ENCODE measurements around the gene ENHO. TPM values are rescaled to one million over a fixed set of nuclear protein-coding genes. Genes with fewer than 3 reads are reported as not detected.

The ENHO gene
- total RNA-seq = under 1 TPM; 0.19 to 0.27 TPM

DNA sequence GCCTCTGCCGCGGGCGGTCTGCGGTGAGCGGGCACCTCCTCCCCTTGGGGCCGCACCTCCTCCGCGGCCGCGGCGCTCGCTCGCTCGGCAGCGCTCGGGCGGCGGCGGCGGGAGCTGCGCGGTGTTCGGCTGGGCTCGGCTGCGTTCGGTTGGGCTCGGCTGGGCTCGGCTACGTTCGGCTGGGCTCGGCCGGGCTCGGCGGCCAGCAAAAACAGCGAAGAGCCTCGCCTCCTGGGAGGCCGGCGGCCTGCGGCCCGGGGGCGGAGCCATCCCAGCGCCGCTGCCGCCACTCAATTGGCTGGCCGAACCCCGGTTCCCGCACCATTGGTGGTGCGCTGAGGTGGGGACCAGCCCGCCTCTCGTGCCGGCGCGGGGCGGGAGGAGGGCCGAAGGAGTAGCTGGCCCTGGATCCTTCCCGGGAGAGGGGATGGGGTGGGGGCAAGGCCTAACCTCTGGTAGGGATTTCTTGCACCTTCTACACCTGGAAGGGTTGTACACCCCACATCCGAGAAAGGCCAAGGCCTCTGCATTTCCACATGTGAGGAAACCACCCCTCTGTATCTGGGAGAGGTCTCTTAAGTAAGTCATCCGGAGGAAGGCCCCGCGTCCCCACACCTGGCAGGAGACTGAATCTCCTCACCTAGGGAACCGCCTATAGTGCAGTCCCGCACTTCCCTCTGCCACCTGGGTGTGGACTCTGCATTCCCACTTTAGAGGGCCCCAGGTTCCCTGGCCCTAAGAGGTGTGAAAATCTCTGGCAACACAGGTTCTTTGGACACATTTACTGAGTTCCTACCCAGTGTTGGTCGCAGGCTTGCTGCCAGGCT, at the start of gene ENHO:
Gene ENHO, minus strand, starts transcription at position 20 of the 827 bp plus-strand sequence. CDS start 1,295 bp downstream, outside the sequence.
- intact Hi-C loops (cut with micrococcal nuclease) = loop anchor here (1.0 to 5.0 kb wide), 4 partner anchors 22 to 194 kb away; partner anchors contain the start of genes DNAI1, FAM219A, KIF24 and NUDT2
- no peaks in the 10 kb centered on the region for H3K9me3 Mint-ChIP-seq
- no peak within 1 kb of the TSS for H3K27ac Mint-ChIP-seq
- CTCF ChIA-PET = interaction anchor here (0.6 to 0.9 kb wide), 4 partner anchors 13 to 466 kb away, joined by 3 to 5 read pairs (median 4); partner anchors contain the start of gene DNAJB5
- H3K4me3 Mint-ChIP-seq = peak within 1 kb of the TSS; percentile 57
- peaks cover 11% of the 10 kb centered on the region for H3K27me3 Mint-ChIP-seq (ENCODE audit: low read depth)
- H3K36me3 Mint-ChIP-seq (ENCODE audit: low read depth) = no peaks in the 10 kb centered on the region
- H3K4me1 Mint-ChIP-seq (ENCODE audit: low read depth) = peaks cover 22% of the 10 kb centered on the region
- DNase-seq = peak; percentile 88

GRCh38 chr9:34572092-34572491, 49.3 kb upstream of the ENHO start:
- CTCF ChIA-PET = no interaction called here
- Mint-ChIP-seq H3K36me3 (ENCODE audit: low read depth) (no peaks in the 10 kb centered on the region), H3K9me3 (no peaks in the 10 kb centered on the region), H3K27ac (no peak overlapping the region), H3K27me3 (ENCODE audit: low read depth) (peaks cover 19% of the 10 kb centered on the region), H3K4me3 (no peak overlapping the region), H3K4me1 (ENCODE audit: low read depth) (peaks cover 2% of the 10 kb centered on the region)
- intact Hi-C loops (cut with micrococcal nuclease) = no loop called here
- DNase-seq = no peak

DNA sequence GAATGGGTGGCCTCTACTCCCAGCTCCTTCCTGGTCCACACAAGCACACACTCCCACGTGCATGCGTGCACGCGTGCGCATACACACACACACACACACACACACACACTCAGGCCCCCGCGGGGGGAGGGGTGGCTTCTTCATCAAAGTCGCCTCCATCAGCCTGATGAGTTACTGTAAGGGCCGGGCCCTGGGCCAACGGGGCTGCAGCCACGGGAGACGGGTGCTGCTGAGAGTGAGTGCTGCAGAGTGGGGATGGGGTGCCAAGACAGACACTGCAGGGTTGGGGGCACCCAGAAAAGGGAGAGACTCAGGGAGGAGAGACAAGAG, 48.7 kb upstream of the ENHO start:
- H3K27me3 Mint-ChIP-seq (ENCODE audit: low read depth) = peaks cover 13% of the 10 kb centered on the region
- H3K4me3 Mint-ChIP-seq = no peak overlapping the region
- intact Hi-C loops (cut with micrococcal nuclease) = no loop called here
- no peak overlapping the region for H3K27ac Mint-ChIP-seq
- H3K4me1 Mint-ChIP-seq (ENCODE audit: low read depth) = no peaks in the 10 kb centered on the region
- no peak for DNase-seq
- no peaks in the 10 kb centered on the region for H3K36me3 Mint-ChIP-seq (ENCODE audit: low read depth)
- no peaks in the 10 kb centered on the region for H3K9me3 Mint-ChIP-seq
- CTCF ChIA-PET = no interaction called here

- DNase-seq = no peak
- intact Hi-C loops (cut with micrococcal nuclease) = no loop called here
- Mint-ChIP-seq H3K9me3 (no peaks in the 10 kb centered on the region), H3K36me3 (ENCODE audit: low read depth) (no peaks in the 10 kb centered on the region), H3K4me3 (no peak overlapping the region), H3K27me3 (ENCODE audit: low read depth) (peaks cover 8% of the 10 kb centered on the region), H3K27ac (no peak overlapping the region), H3K4me1 (ENCODE audit: low read depth) (no peaks in the 10 kb centered on the region)
- CTCF ChIA-PET = interaction anchor here (1.1 kb wide), 1 partner anchor 32 kb away, joined by 4 read pairs; no protein-coding TSS in a partner anchor
Measured at GRCh38 chr9:34570809-34571480, 48.2 kb upstream of the ENHO start.

DNA sequence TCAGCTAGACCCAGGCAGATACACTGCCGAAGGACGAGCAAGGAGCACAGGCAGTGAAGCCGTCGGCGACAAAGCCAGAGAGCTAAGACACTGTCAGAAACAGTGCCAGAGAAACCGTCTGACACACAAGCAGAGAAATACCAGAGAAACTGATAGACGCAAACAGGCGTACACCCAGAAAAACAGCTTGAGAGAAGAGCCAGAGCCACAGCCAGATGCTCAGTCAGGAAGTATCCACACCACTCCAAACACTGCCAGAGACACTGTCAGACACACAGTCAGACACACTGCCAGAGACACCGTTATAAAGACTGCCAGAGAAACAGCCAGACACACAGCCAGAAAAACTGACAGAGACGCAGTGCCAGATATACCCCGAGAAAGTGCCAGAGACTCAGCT, 47.6 kb upstream of the ENHO start:
- intact Hi-C loops (cut with micrococcal nuclease) = no loop called here
- Mint-ChIP-seq H3K4me1 (ENCODE audit: low read depth) (no peaks in the 10 kb centered on the region), H3K4me3 (no peak overlapping the region), H3K27ac (no peak overlapping the region), H3K9me3 (no peaks in the 10 kb centered on the region), H3K27me3 (ENCODE audit: low read depth) (peaks cover 5% of the 10 kb centered on the region), H3K36me3 (ENCODE audit: low read depth) (no peaks in the 10 kb centered on the region)
- CTCF ChIA-PET = interaction anchor here (1.1 to 1.3 kb wide), 2 partner anchors 9 to 33 kb away, joined by 4 to 5 read pairs; no protein-coding TSS in a partner anchor
- no peak for DNase-seq

DNA sequence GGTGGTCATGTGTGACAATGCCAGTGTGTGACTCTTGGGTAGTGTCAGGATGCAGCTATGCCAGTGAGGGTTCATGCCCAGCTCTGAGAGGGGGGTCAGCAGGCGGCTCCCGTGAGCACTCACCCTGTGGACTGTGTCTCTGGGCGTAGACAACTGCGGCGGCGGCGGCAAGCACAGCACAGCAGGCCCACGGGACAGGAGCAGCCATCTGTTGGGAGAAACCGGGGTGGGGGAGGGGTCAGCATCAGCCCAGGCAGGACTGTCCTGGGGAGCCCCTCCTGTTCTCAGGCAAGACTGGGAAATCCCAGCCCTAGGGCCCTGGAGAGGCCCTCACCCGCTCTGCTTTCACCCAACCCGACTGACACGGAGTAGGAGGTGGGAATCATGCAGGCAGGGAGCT, 46.0 kb upstream of the ENHO start:
- no peak overlapping the region for H3K27ac Mint-ChIP-seq
- H3K4me1 Mint-ChIP-seq (ENCODE audit: low read depth) = no peaks in the 10 kb centered on the region
- no peak for DNase-seq
- no peaks in the 10 kb centered on the region for H3K36me3 Mint-ChIP-seq (ENCODE audit: low read depth)
- H3K27me3 Mint-ChIP-seq (ENCODE audit: low read depth) = no peaks in the 10 kb centered on the region
- no peaks in the 10 kb centered on the region for H3K9me3 Mint-ChIP-seq
- no peak overlapping the region for H3K4me3 Mint-ChIP-seq
- CTCF ChIA-PET = interaction anchor here (0.6 to 1.0 kb wide), 2 partner anchors 34 to 35 kb away, joined by 3 to 4 read pairs; no protein-coding TSS in a partner anchor
- intact Hi-C loops (cut with micrococcal nuclease) = no loop called here

- H3K27me3 Mint-ChIP-seq (ENCODE audit: low read depth) = peaks cover 3% of the 10 kb centered on the region
- CTCF ChIA-PET = interaction anchor here (1.0 kb wide), 1 partner anchor 35 kb away, joined by 3 read pairs; no protein-coding TSS in a partner anchor
Measured at GRCh38 chr9:34568133-34568532, 45.3 kb upstream of the ENHO start.

DNA sequence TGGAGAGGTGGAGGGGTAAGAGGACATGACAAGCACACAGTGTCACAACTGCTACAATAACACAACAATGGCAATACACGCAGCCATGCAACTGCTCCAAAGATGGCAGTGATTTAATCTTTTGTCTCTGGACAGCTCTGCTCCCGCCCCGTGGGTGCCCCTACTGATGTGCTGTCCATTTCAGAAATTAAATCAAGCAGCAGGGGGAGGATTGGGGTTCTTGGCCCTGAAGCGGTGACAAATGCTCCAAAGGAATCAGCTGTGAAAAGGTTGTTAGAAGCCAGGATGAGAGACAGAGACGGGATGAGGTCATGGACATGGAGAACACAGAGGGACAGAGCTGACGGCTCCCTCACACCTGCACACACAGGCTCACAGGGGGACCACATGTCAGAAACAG, 44.2 kb upstream of the ENHO start:
- H3K9me3 Mint-ChIP-seq = no peaks in the 10 kb centered on the region
- H3K4me3 Mint-ChIP-seq = no peak overlapping the region
- DNase-seq = no peak
- no peaks in the 10 kb centered on the region for H3K4me1 Mint-ChIP-seq (ENCODE audit: low read depth)
- intact Hi-C loops (cut with micrococcal nuclease) = no loop called here
- H3K27ac Mint-ChIP-seq = no peak overlapping the region
- H3K27me3 Mint-ChIP-seq (ENCODE audit: low read depth) = peaks cover 3% of the 10 kb centered on the region
- CTCF ChIA-PET = no interaction called here
- no peaks in the 10 kb centered on the region for H3K36me3 Mint-ChIP-seq (ENCODE audit: low read depth)

More at GRCh38 chr9:34568133-34568532, 45.3 kb upstream of the ENHO start:
- Mint-ChIP-seq H3K4me1 (ENCODE audit: low read depth) (no peaks in the 10 kb centered on the region), H3K9me3 (no peaks in the 10 kb centered on the region), H3K4me3 (no peak overlapping the region), H3K27ac (no peak overlapping the region), H3K36me3 (ENCODE audit: low read depth) (no peaks in the 10 kb centered on the region)
- intact Hi-C loops (cut with micrococcal nuclease) = no loop called here
- DNase-seq = no peak

- intact Hi-C loops (cut with micrococcal nuclease) = no loop called here
- H3K36me3 Mint-ChIP-seq (ENCODE audit: low read depth) = no peaks in the 10 kb centered on the region
- no peaks in the 10 kb centered on the region for H3K4me1 Mint-ChIP-seq (ENCODE audit: low read depth)
- H3K4me3 Mint-ChIP-seq = no peak overlapping the region
- DNase-seq = no peak
- H3K27me3 Mint-ChIP-seq (ENCODE audit: low read depth) = peaks cover 3% of the 10 kb centered on the region
- no peak overlapping the region for H3K27ac Mint-ChIP-seq
- CTCF ChIA-PET = no interaction called here
- no peaks in the 10 kb centered on the region for H3K9me3 Mint-ChIP-seq
Measured at GRCh38 chr9:34566322-34566721, 43.5 kb upstream of the ENHO start.

GRCh38 chr9:34565856-34566255, 43.1 kb upstream of the ENHO start:
- DNase-seq = no peak
- H3K36me3 Mint-ChIP-seq (ENCODE audit: low read depth) = no peaks in the 10 kb centered on the region
- peaks cover 3% of the 10 kb centered on the region for H3K27me3 Mint-ChIP-seq (ENCODE audit: low read depth)
- H3K27ac Mint-ChIP-seq = no peak overlapping the region
- H3K9me3 Mint-ChIP-seq = no peaks in the 10 kb centered on the region
- CTCF ChIA-PET = no interaction called here
- H3K4me1 Mint-ChIP-seq (ENCODE audit: low read depth) = no peaks in the 10 kb centered on the region
- no peak overlapping the region for H3K4me3 Mint-ChIP-seq
- intact Hi-C loops (cut with micrococcal nuclease) = no loop called here

DNA sequence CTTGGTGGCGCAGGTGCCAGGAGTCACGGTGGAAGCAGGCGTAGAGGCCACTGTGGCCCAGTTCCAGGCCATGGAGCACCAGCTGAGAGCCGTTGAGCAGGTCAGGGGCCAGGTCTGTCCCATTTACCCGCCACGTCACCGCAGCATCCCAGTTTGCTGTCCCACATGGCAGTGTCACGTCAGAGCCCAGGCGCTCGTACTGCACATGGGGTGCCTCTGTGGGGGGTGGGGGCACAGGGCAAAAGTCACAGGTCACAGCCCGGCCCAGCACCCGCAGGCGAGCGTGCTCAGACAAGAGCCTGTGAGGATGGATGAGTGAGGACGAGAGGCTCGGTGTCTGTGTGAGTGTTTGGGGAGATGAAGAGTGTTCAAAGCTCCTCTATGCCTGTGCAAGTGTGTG, 41.8 kb upstream of the ENHO start:
- H3K36me3 Mint-ChIP-seq (ENCODE audit: low read depth) = no peaks in the 10 kb centered on the region
- no peak overlapping the region for H3K4me3 Mint-ChIP-seq
- DNase-seq = no peak
- no peak overlapping the region for H3K27ac Mint-ChIP-seq
- H3K9me3 Mint-ChIP-seq = no peaks in the 10 kb centered on the region
- H3K27me3 Mint-ChIP-seq (ENCODE audit: low read depth) = peaks cover 8% of the 10 kb centered on the region
- no peaks in the 10 kb centered on the region for H3K4me1 Mint-ChIP-seq (ENCODE audit: low read depth)
- intact Hi-C loops (cut with micrococcal nuclease) = no loop called here
- CTCF ChIA-PET = interaction anchor here (3.4 to 3.8 kb wide), 2 partner anchors 27 to 39 kb away, joined by 22 to 26 read pairs; no protein-coding TSS in a partner anchor

DNA sequence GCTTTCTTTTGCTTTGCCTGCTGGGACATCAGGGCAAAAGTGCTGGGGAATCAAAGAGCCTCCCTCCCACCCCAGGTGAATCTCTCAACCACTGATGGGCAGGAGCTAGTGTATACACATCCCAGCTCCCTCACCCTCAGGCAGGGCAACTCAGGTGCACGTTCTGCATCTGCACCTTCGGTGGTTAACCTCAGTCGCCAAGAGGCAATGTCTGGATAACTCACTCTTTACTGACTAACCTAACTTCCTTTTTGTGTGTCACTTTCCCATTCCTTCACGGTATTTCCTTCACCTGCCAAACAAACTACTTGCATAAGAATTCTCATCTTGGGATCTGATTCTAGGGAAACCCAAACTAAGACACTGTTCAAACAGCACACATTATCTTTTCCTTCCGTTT, 40.5 kb upstream of the ENHO start:
- Mint-ChIP-seq H3K36me3 (ENCODE audit: low read depth) (no peaks in the 10 kb centered on the region), H3K9me3 (no peaks in the 10 kb centered on the region), H3K27me3 (ENCODE audit: low read depth) (peaks cover 16% of the 10 kb centered on the region), H3K4me3 (no peak overlapping the region), H3K27ac (no peak overlapping the region), H3K4me1 (ENCODE audit: low read depth) (no peaks in the 10 kb centered on the region)
- CTCF ChIA-PET = interaction anchor here (0.6 to 3.8 kb wide), 8 partner anchors 18 to 160 kb away, joined by 3 to 26 read pairs (median 4); no protein-coding TSS in a partner anchor
- no peak for DNase-seq
- intact Hi-C loops (cut with micrococcal nuclease) = no loop called here
